ENCODE results near the gene YTHDF1. TPM values are rescaled to one million over a fixed set of nuclear protein-coding genes. Genes with fewer than 3 reads are reported as not detected.
"Not testable (repeated sequence)": the region's sequence is repeated elsewhere in the genome, so short reads cannot be mapped to it uniquely, and the experiment has no call there.

Gene YTHDF1
- total and polyA plus RNA-seq, 2 donors from 2014 or later = 21.9 to 43.1 TPM

DNA sequence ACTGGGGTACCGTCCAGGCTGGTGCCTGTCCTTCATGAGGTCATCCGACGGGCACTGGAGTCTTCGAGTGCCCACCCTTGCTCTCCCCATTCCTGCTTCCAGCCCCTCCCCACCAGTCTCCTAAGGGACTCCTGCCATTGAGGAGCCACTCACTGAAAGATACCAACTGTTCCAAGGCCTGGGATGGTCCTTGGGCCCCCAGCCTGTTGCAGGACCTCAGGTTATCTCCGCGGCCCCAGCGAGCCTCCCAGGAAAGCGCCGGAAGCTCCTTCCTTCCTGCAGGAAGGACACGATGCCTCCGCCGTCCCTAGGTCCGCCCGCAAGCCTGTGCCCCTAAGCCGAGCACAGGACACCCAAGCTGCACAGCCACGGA, 37.1 kb upstream of the YTHDF1 start:
- no peak for FAIRE-seq
- Histone ChIP-seq H3K9me3 (ENCODE audit: control insufficient read depth in 2 of 3, insufficient read depth in 1 of 3, low read length in 3 of 3) (no peaks in the 10 kb centered on the region), H3K27me3 (ENCODE audit: control insufficient read depth, insufficient read depth, low read length) (no peaks in the 10 kb centered on the region), H3K4me3 (ENCODE audit: low read length in 3 of 3) (peak overlapping the region in 1 of 3 donors; percentile 26), H3K9ac (ENCODE audit: low read length in 3 of 3) (no peak overlapping the region), H3K27ac (ENCODE audit: low read depth in 2 of 2, low read length in 2 of 2) (no peak overlapping the region), H3K36me3 (ENCODE audit: control insufficient read depth in 2 of 3, insufficient read depth in 3 of 3, low read length in 3 of 3) (no peaks in the 10 kb centered on the region), H3K4me1 (ENCODE audit: control insufficient read depth in 2 of 3, insufficient read depth in 2 of 3, low read depth in 1 of 3, low read length in 3 of 3) (peaks cover 0 to 7% (median 1%) of the 10 kb centered on the region in 3 donors)
- TF ChIP-seq, protein P1, sequence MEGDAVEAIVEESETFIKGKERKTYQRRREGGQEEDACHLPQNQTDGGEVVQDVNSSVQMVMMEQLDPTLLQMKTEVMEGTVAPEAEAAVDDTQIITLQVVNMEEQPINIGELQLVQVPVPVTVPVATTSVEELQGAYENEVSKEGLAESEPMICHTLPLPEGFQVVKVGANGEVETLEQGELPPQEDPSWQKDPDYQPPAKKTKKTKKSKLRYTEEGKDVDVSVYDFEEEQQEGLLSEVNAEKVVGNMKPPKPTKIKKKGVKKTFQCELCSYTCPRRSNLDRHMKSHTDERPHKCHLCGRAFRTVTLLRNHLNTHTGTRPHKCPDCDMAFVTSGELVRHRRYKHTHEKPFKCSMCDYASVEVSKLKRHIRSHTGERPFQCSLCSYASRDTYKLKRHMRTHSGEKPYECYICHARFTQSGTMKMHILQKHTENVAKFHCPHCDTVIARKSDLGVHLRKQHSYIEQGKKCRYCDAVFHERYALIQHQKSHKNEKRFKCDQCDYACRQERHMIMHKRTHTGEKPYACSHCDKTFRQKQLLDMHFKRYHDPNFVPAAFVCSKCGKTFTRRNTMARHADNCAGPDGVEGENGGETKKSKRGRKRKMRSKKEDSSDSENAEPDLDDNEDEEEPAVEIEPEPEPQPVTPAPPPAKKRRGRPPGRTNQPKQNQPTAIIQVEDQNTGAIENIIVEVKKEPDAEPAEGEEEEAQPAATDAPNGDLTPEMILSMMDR (IDR thresholded peaks at IDR 0.05; ENCODE audit: borderline replicate concordance, extremely low read depth, insufficient read depth) = no peak
- intact Hi-C loops (cut with DNase I) = no loop called here
- DNase-seq = no peak

DNA sequence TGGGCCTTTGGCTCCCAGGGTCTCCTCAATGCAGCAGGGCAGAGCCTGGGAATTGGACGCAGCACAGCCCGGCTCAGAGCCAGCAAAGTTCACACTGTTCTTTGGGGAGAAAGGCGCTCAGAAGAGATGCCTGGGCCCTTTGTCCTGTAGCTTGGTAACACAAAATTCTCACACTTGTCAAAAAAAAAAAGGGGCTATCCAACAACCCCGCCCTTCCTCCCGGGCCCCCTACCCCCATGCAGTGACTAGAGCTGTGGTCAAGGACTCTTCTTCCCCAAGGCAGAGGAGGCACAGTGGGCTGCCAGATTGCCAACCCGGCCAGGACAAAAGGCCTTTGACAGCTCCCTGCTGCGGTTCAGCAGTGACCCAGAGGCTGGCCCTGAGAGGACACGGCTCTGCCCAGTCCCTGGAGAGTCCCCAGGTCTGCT, 36.4 kb upstream of the YTHDF1 start:
- Histone ChIP-seq H3K4me3 (ENCODE audit: low read length in 3 of 3) (no peak overlapping the region), H3K9ac (ENCODE audit: low read length in 3 of 3) (no peak overlapping the region), H3K36me3 (ENCODE audit: control insufficient read depth in 2 of 3, insufficient read depth in 3 of 3, low read length in 3 of 3) (no peaks in the 10 kb centered on the region), H3K27me3 (ENCODE audit: control insufficient read depth, insufficient read depth, low read length) (no peaks in the 10 kb centered on the region), H3K4me1 (ENCODE audit: control insufficient read depth in 2 of 3, insufficient read depth in 2 of 3, low read depth in 1 of 3, low read length in 3 of 3) (peaks cover 0 to 9% (median 2%) of the 10 kb centered on the region in 3 donors), H3K27ac (ENCODE audit: low read depth in 2 of 2, low read length in 2 of 2) (no peak overlapping the region), H3K9me3 (ENCODE audit: control insufficient read depth in 2 of 3, insufficient read depth in 1 of 3, low read length in 3 of 3) (no peaks in the 10 kb centered on the region)
- DNase-seq (no peak), FAIRE-seq (no peak)
- TF ChIP-seq, protein P1 (IDR thresholded peaks at IDR 0.05; ENCODE audit: borderline replicate concordance, extremely low read depth, insufficient read depth) = no peak
- intact Hi-C loops (cut with DNase I) = no loop called here

DNA sequence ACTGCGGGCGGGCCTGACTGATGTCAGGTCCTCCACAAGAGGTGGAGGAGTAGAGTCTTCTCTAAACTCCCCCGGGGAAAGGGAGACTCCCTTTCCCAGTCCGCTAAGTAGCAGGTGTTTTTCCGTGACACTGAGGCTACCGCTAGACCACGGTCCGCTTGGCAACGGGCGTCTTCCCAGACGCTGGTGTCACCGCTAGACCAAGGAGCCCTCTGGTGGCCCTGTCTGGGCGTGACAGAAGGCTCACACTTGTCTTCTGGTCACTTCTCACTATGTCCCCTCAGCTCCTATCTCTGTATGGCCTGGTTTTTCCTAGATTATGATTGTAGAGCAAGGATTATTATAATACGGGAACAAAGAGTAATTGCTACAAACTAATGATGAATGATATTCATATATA, 35.4 kb upstream of the YTHDF1 start:
- intact Hi-C loops (cut with DNase I); H3K27me3 ChIP-seq (ENCODE audit: control insufficient read depth, insufficient read depth, low read length); H3K9me3 ChIP-seq (ENCODE audit: control insufficient read depth in 2 of 3, insufficient read depth in 1 of 3, low read length in 3 of 3); H3K36me3 ChIP-seq (ENCODE audit: control insufficient read depth in 2 of 3, insufficient read depth in 3 of 3, low read length in 3 of 3); FAIRE-seq; H3K4me3 ChIP-seq (ENCODE audit: low read length in 3 of 3); H3K27ac ChIP-seq (ENCODE audit: low read depth in 2 of 2, low read length in 2 of 2); H3K9ac ChIP-seq (ENCODE audit: low read length in 3 of 3): not testable (repeated sequence)
- DNase-seq = peak in 1 of 5 donors; percentile 51
- H3K4me1 ChIP-seq (ENCODE audit: control insufficient read depth in 2 of 3, insufficient read depth in 2 of 3, low read depth in 1 of 3, low read length in 3 of 3) = peaks cover 0 to 17% (median 2%) of the 10 kb centered on the region in 3 donors

DNA sequence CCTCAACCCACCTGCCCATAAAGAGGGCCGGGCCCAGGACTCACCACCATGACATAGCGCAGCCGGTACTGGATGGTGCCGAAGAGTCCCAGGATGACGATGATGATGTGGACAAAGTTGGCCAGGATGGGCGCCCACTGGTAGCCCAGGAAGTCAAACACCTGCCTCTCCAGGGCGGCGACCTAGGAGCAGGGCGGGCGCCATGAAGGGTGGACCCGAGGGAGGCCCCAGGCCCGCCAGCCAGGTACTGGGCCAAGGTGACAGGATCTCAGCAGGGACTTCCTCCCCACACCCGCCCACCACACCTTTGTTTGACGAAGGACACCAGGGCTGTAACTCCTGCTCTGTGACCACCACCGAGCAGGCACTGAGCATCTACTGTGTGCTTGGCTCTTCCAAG, 34.0 kb upstream of the YTHDF1 start:
- H3K36me3 ChIP-seq (ENCODE audit: control insufficient read depth in 2 of 3, insufficient read depth in 3 of 3, low read length in 3 of 3) = no peaks in the 10 kb centered on the region
- TF ChIP-seq, protein P1 (IDR thresholded peaks at IDR 0.05; ENCODE audit: borderline replicate concordance, extremely low read depth, insufficient read depth) = no peak
- FAIRE-seq (no peak), DNase-seq (peak in 1 of 5 donors; percentile 60)
- H3K4me3 ChIP-seq (ENCODE audit: low read length in 3 of 3) = no peak overlapping the region
- no peaks in the 10 kb centered on the region for H3K9me3 ChIP-seq (ENCODE audit: control insufficient read depth in 2 of 3, insufficient read depth in 1 of 3, low read length in 3 of 3)
- H3K27ac ChIP-seq (ENCODE audit: low read depth in 2 of 2, low read length in 2 of 2) = no peak overlapping the region
- intact Hi-C loops (cut with DNase I) = no loop called here
- H3K9ac ChIP-seq (ENCODE audit: low read length in 3 of 3) = no peak overlapping the region
- no peaks in the 10 kb centered on the region for H3K27me3 ChIP-seq (ENCODE audit: control insufficient read depth, insufficient read depth, low read length)
- peaks cover 0 to 20% (median 2%) of the 10 kb centered on the region in 3 donors for H3K4me1 ChIP-seq (ENCODE audit: control insufficient read depth in 2 of 3, insufficient read depth in 2 of 3, low read depth in 1 of 3, low read length in 3 of 3)
